ENCODE data around the gene KDM2B. TPM values are rescaled to one million over a fixed set of nuclear protein-coding genes. Genes with fewer than 3 reads are reported as not detected.

Gene KDM2B
- total and polyA plus RNA-seq, 2 of the 8 experiments (the other 6 are each of a cell fraction or from before 2014, with no cell fraction given), result 111 to 162 TPM

DNA sequence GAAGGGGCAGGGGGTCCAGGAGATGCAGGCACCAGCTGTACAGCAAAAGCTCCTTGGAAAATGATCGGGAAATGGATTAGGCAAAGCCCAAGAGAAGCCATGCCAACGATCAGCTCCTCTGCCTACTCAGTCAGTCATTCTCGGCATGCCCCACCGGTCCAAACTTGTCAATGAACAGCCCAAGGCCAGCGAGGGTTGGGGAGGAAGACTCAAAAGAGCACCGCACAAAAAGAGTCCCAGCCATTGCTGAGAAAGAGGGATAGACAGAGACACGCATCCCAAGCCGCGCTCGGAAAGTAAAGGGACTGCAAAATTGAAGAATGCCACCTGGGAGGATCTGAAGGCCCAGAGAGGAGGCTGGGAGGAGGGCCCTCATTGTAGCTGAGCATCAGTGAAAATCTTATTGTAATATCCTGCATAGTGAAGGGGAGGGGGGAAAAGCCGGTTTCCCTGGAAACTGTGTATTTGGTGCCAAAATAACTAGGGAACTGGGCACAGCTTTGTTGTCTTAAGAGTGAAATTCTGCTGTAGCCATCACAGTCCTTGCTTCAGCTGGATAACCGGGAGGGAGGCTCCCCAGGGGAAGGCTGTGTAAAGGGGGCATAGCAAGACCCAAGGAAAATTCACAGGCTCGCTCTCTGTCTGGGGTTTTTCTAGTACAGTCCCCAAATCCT, 4.7 kb downstream of the KDM2B start:
- Histone ChIP-seq H3K79me2 (ENCODE audit: control insufficient read depth in 1 of 2, insufficient read depth in 2 of 2, low read length in 2 of 2) (peaks cover 0 to 60% of the 10 kb centered on the region in 2 experiments; a peak in 2 of 4 replicates), H3K27ac (ENCODE audit: low read depth, low read length) (peak overlapping the region; percentile 87), H3K4me1 (replicated peaks in 1 of 4; ENCODE audit: control insufficient read depth in 3 of 4, insufficient read depth in 4 of 4, low read length in 3 of 4) (peaks cover 10 to 20% (median 14%) of the 10 kb centered on the region in 4 experiments), H2BK15ac (ENCODE audit: low read length) (peak overlapping the region; percentile 19), H2BK20ac (ENCODE audit: low read length) (0 out of 2 replicates have a peak overlapping the region, but pooled peaks have one; percentile 48), H2BK12ac (ENCODE audit: low read depth, low read length) (peak overlapping the region; percentile 94), H3K4me3 (ENCODE audit: extremely low read depth in 1 of 4, insufficient read depth in 2 of 4, low read depth in 3 of 4, low read length in 4 of 4) (peak overlapping the region; percentile 49 to 88 (median 72); a peak in 7 of 8 replicates), H4K20me1 (replicated peaks in 1 of 2; ENCODE audit: control insufficient read depth in 1 of 2, insufficient read depth in 2 of 2, low read length in 2 of 2) (peaks cover 0 to 2% of the 10 kb centered on the region in 2 experiments), H2AK5ac (ENCODE audit: low read depth, low read length) (peak overlapping the region; percentile 93; the same call in 1 of the 2 replicates), H3K14ac (ENCODE audit: insufficient read length) (no peak overlapping the region), H2AFZ (ENCODE audit: low read length) (no peak overlapping the region), H4K5ac (ENCODE audit: insufficient read length, low read depth, low read length) (peak overlapping the region; percentile 61), H4K8ac (ENCODE audit: extremely low read depth, insufficient read depth, low read length) (no peak overlapping the region), H3K23ac (ENCODE audit: insufficient read length) (no peak overlapping the region), H3K27me3 (replicated peaks in 1 of 4; ENCODE audit: control insufficient read depth in 3 of 4, extremely low read depth in 1 of 4, insufficient read depth in 3 of 4, low read length in 3 of 4) (no peaks in the 10 kb centered on the region), H2BK120ac (replicated peaks; ENCODE audit: low read depth, low read length) (peak overlapping the region; percentile 31), H3K23me2 (ENCODE audit: low read depth, low read length) (peaks cover 17% of the 10 kb centered on the region; the same call in 1 of the 2 replicates), H3K79me1 (ENCODE audit: low read depth, low read length) (peaks cover 15% of the 10 kb centered on the region), H3K9me3 (ENCODE audit: insufficient read depth in 2 of 2, low read depth in 1 of 2, low read length in 1 of 2) (no peaks in the 10 kb centered on the region), H2BK5ac (ENCODE audit: low read depth, low read length) (peak overlapping the region; percentile 98), H3K4ac (replicated peaks; ENCODE audit: insufficient read length, low read depth, low read length) (peak overlapping the region; percentile 61), H3K18ac (ENCODE audit: extremely low read depth, low read length) (peak overlapping the region; percentile 85), H3K9ac (replicated peaks in 1 of 4; ENCODE audit: extremely low read depth in 1 of 4, low read depth in 3 of 4, low read length in 3 of 4) (peak overlapping the region in 3 of 4 experiments; percentile 21 to 84 (median 62); a peak in 5 of 7 replicates), H3K56ac (replicated peaks; ENCODE audit: insufficient read length, low read depth, low read length) (no peak overlapping the region), H4K91ac (replicated peaks; ENCODE audit: insufficient read length, low read length) (peak overlapping the region; percentile 16), H3K36me3 (ENCODE audit: control insufficient read depth in 2 of 4, insufficient read depth in 4 of 4, low read length in 3 of 4) (peaks cover 25 to 48% (median 29%) of the 10 kb centered on the region in 4 experiments), H3K4me2 (ENCODE audit: insufficient read depth in 1 of 2, low read depth in 2 of 2, low read length in 2 of 2) (peak overlapping the region; percentile 90 to 100)
- DNase-seq (ENCODE audit: low read depth in 1 of 2, low spot score in 2 of 2) (no peak), FAIRE-seq (no peak)
- 77% methylated on average over 13 of the region's 13 CpGs; no CpG with 5 or more reads in 1 of the 2 experiments for WGBS, 2 experiments (ENCODE audit: extremely low coverage in 1 of 2, insufficient coverage in 1 of 2, insufficient read length in 1 of 2, insufficient replicate concordance in 2 of 2, low coverage in 1 of 2, low lambda C conversion rate in 2 of 2, missing lambda C conversion rate in 1 of 2)
- ChIA-PET POLR2A (ENCODE audit: partially characterized antibody) (interaction anchor here (1.2 to 31.0 kb wide), 13 partner anchors 10 to 96 kb away, joined by 4 to 793 read pairs (median 14); partner anchors contain the start of gene ORAI1), CTCF (ENCODE audit: partially characterized antibody) (interaction anchor here (0.9 to 6.6 kb wide), 16 partner anchors 14 to 140 kb away, joined by 3 to 57 read pairs (median 6); partner anchors contain the start of genes MORN3 and ORAI1)
- no peak for TF ChIP-seq SIRT6 (IDR thresholded peaks at IDR 0.05; ENCODE audit: low read length)
- TF ChIP-seq BCL11A (IDR thresholded peaks at IDR 0.05; ENCODE audit: low read depth in 2 of 2, low read length in 2 of 2), result no peak
- no peak for TF ChIP-seq NANOG (IDR thresholded peaks at IDR 0.05; ENCODE audit: insufficient read depth, low read depth, low read length, poor library complexity, severe bottlenecking)
- TF ChIP-seq SP4 (IDR thresholded peaks at IDR 0.05; ENCODE audit: low read length), result 0 out of 2 replicates have a peak, but pooled peaks have one; percentile 26
